AG10803 (cell line): ENCODE results near the gene SLC37A1.

Experiments
- DNase-seq: peaks from one replicate; pipeline ENCODE4 v3.0.0; 2010; ENCODE audit warnings: low read depth
- H3K4me3 ChIP-seq: 2 replicates; pipeline ENCODE4 v1.5.1; 2011; ENCODE audit warnings: mild to moderate bottlenecking, low read length, control low read depth
- TF ChIP-seq, protein P1 (sequence below): conservative IDR thresholded peaks from 2 replicates; pipeline ENCODE4 v1.5.1; 2011; ENCODE audit warnings: mild to moderate bottlenecking, low read length, control low read depth, inconsistent platforms

SLC37A1 gene

GRCh38 chr21:42480736-42481135 lies 32.9 kb upstream of the SLC37A1 start:
- TF ChIP-seq, protein P1, sequence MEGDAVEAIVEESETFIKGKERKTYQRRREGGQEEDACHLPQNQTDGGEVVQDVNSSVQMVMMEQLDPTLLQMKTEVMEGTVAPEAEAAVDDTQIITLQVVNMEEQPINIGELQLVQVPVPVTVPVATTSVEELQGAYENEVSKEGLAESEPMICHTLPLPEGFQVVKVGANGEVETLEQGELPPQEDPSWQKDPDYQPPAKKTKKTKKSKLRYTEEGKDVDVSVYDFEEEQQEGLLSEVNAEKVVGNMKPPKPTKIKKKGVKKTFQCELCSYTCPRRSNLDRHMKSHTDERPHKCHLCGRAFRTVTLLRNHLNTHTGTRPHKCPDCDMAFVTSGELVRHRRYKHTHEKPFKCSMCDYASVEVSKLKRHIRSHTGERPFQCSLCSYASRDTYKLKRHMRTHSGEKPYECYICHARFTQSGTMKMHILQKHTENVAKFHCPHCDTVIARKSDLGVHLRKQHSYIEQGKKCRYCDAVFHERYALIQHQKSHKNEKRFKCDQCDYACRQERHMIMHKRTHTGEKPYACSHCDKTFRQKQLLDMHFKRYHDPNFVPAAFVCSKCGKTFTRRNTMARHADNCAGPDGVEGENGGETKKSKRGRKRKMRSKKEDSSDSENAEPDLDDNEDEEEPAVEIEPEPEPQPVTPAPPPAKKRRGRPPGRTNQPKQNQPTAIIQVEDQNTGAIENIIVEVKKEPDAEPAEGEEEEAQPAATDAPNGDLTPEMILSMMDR: no peak
- no peak for DNase-seq
- no peak overlapping the region for H3K4me3 ChIP-seq

- TF ChIP-seq, protein P1: no peak
- no peak overlapping the region for H3K4me3 ChIP-seq
- no peak for DNase-seq
Measured at GRCh38 chr21:42481169-42481568, 32.5 kb upstream of the SLC37A1 start.

GRCh38 chr21:42484966-42485365 lies 28.7 kb upstream of the SLC37A1 start:
- TF ChIP-seq, protein P1: no peak
- DNase-seq: no peak
- H3K4me3 ChIP-seq: no peak overlapping the region

GRCh38 chr21:42486072-42486471 lies 27.6 kb upstream of the SLC37A1 start:
- no peak overlapping the region for H3K4me3 ChIP-seq
- TF ChIP-seq, protein P1: no peak
- DNase-seq: no peak

- TF ChIP-seq, protein P1: no peak
- H3K4me3 ChIP-seq: no peak overlapping the region
- DNase-seq: no peak
Measured at GRCh38 chr21:42486531-42486930, 27.1 kb upstream of the SLC37A1 start.

- H3K4me3 ChIP-seq: no peak overlapping the region
- no peak for DNase-seq
- TF ChIP-seq, protein P1: no peak
Measured at GRCh38 chr21:42489006-42489563, 24.6 kb upstream of the SLC37A1 start.

DNA sequence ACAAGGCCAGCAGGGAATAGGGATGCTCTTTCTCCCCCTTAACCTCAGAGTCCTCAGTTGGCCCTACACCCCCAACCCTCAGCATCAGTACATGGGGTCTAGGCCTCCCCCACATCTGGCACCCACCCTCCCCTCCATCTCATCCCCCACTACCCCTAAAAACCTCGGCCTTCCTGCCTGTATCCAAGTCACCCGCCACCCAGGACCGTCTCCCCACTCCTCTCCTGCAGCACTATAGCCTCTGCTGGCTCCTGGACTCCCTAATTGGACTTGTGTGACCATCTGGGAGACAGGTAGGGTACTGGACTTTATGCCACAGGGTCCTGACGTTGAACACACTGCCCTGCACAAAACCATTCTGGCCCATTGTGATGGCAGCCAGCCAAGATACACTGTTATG lies 23.7 kb upstream of the SLC37A1 start:
- H3K4me3 ChIP-seq: no peak overlapping the region
- TF ChIP-seq, protein P1: no peak

More for the DNA sequence above, 23.7 kb upstream of the SLC37A1 start:
- no peak for DNase-seq
